AG09309 (cell line): ENCODE data around the gene CHPF.
A peak's percentile ranks its signal among the peaks of the same experiment; 100 is the strongest.

Experiments used
- DNase-seq: peaks from one replicate; pipeline ENCODE4 v3.0.0-alpha.2; 2010; ENCODE audit warnings: low read depth
- H3K4me3 ChIP-seq: 2 replicates; pipeline ENCODE4 v1.5.1; 2011; ENCODE audit warnings: mild to moderate bottlenecking, low read depth, low read length, moderate library complexity; ENCODE audit not compliant: control insufficient read depth
- TF ChIP-seq, protein P1 (sequence below): IDR thresholded peaks from 2 replicates; pipeline ENCODE4 v1.5.1; 2011; ENCODE audit warnings: mild to moderate bottlenecking, low read depth, low read length, inconsistent platforms; ENCODE audit not compliant: insufficient read depth, control insufficient read depth; ENCODE audit errors: missing control alignments

Gene CHPF

DNA sequence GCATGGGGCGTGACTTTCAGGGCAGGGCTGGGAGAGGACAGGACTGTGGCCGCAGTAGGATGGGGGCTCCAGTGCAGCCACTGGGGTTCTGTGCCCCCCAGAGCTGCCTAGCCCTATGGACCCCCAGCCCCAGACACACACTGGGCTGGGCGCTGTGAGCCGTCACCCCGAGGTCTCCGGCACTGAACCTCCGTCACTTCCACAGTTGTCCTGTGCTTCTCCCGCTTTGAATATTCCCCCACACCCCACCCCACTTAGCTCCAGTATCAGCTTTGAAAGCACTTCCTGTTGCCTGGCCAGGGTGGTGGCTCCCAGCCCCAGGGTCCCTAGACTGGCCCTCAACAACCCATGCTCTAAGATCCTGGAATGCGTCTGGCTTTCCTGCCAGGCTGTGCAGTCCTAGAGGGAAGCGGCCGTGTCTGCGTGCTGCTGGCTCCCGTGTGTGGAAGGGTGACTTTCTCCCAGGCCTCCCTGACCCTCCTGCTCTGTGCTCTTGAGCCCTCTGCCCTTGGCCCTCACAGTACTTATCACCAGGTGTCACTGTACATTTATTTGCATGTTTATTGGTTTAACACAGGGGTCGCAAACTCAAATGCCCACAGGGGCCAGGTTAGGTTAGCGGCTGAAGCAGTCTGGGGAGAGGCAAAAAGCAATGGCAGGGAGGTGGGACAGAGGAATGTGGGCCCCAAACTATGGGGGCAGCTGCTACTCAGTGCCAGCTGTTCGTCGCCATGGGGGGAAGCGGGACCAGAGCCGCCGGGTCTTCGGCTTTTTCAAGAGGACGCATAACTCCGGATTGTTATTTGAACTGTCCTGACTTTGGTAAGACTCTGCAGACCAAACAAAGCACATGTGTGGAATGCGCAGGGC, 17.8 kb upstream of the CHPF start:
- DNase-seq, result no peak
- TF ChIP-seq, protein P1, sequence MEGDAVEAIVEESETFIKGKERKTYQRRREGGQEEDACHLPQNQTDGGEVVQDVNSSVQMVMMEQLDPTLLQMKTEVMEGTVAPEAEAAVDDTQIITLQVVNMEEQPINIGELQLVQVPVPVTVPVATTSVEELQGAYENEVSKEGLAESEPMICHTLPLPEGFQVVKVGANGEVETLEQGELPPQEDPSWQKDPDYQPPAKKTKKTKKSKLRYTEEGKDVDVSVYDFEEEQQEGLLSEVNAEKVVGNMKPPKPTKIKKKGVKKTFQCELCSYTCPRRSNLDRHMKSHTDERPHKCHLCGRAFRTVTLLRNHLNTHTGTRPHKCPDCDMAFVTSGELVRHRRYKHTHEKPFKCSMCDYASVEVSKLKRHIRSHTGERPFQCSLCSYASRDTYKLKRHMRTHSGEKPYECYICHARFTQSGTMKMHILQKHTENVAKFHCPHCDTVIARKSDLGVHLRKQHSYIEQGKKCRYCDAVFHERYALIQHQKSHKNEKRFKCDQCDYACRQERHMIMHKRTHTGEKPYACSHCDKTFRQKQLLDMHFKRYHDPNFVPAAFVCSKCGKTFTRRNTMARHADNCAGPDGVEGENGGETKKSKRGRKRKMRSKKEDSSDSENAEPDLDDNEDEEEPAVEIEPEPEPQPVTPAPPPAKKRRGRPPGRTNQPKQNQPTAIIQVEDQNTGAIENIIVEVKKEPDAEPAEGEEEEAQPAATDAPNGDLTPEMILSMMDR, result no peak
- H3K4me3 ChIP-seq, result no peak overlapping the region

DNA sequence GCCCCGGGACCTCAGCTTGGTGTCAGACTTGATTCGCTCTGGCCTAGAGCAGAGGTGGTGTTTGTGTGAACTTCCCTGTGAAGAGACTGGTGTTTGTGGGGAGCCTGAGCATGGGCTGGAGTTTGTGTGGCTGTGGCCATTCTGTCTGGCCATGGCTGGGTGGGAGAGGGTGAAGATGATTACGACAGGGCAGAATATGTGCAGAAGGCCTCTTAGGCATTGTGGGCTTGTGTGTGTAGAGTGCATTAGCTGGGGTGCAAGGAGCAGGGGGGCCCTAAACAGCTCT, 17.2 kb upstream of the CHPF start:
- no peak overlapping the region for H3K4me3 ChIP-seq
- TF ChIP-seq, protein P1, result no peak
- DNase-seq, result no peak

DNA sequence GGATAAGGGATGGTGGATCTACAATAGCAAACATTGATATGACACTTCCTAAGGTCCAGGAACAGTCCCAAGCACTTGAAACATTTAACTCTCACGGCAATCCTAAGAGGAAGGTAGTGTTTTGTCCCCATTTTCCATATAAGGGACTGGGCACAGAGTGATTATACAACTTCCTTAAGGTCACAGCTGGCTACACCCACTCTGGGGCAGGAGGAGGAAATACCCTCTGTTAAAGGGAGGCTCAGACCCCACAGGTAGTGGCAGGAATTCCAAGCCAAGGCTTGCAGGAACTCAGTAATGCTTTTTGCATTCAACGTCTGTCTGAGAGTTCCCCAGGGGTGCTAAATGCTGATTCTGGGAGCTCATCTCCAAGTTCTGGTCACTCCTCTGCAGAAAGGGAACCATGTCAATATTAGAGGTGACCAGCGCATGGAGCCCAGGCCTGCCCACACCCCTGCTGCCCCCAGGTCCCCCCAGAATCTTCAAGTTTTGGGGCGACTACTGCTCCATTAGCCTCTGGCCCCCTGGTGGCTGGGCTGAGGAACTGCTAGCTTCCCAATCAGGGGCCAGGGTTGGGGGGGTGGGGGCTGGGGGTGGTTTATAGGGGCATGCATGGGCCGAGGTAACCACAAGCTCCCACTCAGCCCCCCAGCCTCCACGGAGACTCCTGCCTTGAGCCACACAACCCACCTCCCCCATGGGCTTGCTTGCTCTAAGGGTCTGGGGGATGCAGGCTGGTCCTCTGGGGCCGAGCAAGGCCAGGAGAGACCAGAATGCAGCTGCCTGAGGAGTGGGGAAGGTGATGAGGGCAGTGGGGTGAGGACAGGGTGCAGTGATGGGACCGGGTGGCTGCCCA, 16.7 kb upstream of the CHPF start:
- TF ChIP-seq, protein P1, result peak; percentile 70
- H3K4me3 ChIP-seq, result no peak overlapping the region
- DNase-seq, result no peak

DNA sequence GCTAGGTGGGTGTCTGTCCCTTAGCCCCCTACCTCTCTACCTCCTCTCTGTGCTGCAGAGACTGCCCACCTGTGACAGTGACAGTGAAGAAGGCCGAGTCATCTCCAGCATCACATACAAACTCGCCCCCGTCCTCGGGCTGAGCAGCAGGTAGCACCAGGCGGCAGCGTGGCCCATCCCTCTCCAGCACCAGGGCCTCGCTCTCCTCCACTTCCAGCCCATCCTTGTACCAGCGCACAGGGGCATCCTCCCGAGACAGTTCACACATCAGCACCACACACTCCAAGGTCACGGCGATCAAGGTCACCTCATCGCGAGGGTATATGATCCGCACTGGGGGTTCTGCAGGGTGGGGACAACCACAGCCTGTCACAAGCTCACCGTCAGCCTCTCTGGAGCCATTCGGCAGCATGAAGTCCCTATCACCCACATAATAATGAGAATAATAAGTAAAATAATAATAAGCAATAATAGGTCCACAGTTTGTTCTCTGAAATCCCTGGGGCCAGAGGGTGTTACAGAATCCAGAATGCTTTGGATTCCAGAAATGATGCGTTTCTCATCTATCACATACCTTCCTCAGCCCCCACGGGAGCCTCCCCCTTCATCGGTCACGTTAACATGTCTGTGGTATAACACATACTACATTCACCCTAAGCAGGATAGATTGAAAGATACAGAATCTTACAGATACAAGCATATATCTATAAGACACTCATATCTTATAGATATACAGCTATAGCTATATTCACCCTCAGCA, 15.7 kb upstream of the CHPF start:
- no peak for DNase-seq
- TF ChIP-seq, protein P1, result no peak
- no peak overlapping the region for H3K4me3 ChIP-seq

DNA sequence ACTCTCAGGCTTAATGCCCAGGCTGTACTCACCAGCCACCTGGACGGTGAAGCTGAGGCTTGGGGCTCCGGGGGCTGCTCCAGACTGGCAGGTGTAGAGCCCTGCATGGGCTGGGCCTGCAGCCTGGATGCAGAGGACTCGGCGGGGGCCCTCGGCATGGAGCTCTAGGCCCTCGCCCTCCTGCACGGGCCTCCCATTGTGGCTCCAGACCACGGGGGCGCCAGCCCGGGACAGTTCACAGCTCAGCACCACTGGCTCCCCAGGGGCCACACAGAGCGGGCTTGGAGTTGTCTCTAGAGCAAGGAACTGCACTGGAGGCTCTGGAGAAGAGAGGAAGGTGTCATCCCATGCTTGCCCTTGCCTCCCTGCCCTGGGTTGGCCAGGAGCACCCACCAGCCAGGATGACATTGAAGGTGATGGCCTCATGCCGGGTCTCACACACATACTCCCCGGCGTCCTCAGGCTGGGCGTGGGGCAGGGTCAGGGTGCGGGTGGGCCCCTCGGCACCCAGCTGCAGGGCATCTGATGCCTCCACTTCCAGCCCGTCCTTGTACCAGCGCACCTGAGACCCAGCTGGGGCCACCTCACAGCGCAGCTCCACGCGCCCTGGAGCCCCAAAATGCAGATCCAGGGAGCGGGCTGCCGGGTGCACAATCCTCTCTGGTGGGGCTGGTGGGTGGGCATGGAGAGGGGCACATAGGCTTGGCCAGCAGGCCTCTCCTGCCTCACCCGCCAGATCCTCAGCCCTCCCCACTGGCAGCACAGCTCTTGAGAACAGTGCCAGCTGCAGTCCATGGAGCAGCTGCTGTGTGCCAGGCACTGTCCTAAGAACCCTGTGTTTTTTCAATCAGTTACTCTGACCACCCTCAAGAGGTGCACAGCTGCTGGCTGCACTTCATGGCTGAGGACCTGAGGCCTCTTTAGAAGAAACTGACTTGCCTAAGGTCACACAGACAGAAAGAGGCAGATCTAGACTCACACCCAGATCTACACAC, 14.5 kb upstream of the CHPF start:
- TF ChIP-seq, protein P1, result no peak
- no peak overlapping the region for H3K4me3 ChIP-seq
- no peak for DNase-seq
